GM21717 (cell line): ENCODE data around the gene CDV3.
A peak's percentile ranks its signal among the peaks of the same experiment; 100 is the strongest.
"Not testable (repeated sequence)": the region's sequence is repeated elsewhere in the genome, so short reads cannot be mapped to it uniquely, and the experiment has no call there.

Experiments
- ATAC-seq: cut with Tn5 transposase; IDR thresholded peaks from one replicate; pipeline ENCODE4 v1.9.1; 2021; ENCODE audit warnings: mild to moderate bottlenecking, moderate library complexity; ENCODE audit not compliant: unreplicated experiment

Gene CDV3, protein sequence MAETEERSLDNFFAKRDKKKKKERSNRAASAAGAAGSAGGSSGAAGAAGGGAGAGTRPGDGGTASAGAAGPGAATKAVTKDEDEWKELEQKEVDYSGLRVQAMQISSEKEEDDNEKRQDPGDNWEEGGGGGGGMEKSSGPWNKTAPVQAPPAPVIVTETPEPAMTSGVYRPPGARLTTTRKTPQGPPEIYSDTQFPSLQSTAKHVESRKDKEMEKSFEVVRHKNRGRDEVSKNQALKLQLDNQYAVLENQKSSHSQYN

DNA sequence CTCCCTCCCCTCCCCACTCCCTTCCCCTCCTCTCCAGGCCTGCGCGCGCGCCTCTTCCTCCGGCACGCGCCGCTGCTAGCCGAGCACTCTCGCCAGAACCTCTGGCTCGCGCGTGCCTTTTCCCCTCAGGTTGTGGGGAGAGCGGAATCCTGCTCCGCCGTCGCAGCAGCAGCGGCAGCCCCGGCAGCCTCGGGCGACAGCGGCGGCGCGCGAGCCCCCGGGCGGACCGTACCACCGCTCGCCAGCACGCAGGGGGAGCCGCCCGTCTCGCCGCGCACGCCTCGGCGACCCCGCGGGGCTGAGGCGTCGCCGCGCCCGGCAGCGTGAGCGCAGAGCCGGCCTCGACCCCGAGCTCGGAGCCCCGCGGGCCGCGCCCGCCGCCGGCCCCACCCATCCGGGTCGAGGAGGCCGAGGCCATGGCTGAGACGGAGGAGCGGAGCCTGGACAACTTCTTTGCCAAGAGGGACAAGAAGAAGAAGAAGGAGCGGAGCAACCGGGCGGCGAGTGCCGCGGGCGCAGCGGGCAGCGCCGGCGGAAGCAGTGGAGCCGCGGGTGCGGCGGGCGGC, at the start of gene CDV3:
Gene CDV3, plus strand, starts transcription at position 58 of the 566 bp plus-strand sequence. Its CDS starts 359 bp downstream, at position 417.
- ATAC-seq: peak; percentile 18

- not testable (repeated sequence) for ATAC-seq
These were observed 49.7 kb upstream of the CDV3 start for GRCh38 chr3:133523758-133524157.

GRCh38 chr3:133525435-133525834, 48.1 kb upstream of the CDV3 start:
- ATAC-seq: no peak

- no peak for ATAC-seq
These were observed 46.3 kb upstream of the CDV3 start for GRCh38 chr3:133527081-133527715.

GRCh38 chr3:133529809-133530208, 43.7 kb upstream of the CDV3 start:
- ATAC-seq: no peak

GRCh38 chr3:133531981-133532380, 41.5 kb upstream of the CDV3 start:
- ATAC-seq: no peak

DNA sequence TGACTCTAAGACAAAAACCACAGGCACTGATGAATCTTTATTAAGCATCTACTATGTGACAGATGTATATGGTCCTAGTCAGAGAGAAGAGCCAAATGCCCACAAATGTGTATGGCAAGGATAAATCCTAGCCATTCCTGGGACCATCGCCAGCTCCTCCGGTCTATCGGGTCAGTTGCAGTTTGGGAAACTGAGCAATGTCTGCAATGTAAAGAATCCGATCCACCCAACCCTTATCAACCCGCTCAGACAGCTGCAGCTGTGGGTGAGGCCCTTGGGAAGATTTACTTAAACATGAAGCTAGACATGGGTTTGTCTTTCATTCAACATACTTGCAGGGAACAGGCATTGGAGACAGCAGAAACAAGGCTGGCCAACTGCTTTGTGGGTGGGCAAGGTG, 40.5 kb upstream of the CDV3 start:
- no peak for ATAC-seq

- no peak for ATAC-seq
These were observed 37.3 kb upstream of the CDV3 start for GRCh38 chr3:133535971-133536881.

DNA sequence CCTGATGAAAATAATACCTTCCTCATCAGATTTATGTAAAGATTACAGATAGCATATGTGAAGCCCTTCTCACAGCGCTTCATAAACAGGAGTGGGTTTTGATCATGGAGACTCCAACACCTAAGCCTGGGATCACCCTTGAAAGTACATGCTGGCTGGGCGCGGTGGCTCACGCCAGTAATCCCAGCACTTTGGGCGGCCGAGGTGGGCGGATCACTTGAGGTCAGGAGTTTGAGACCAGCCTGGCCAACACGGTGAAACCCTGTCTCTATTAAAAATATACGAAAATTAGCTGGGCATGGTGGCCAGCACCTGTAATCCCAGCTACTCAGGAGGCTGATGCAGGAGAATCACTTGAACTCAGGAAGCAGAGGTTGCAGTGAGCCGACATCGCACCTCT, 36.4 kb upstream of the CDV3 start:
- ATAC-seq: not testable (repeated sequence)

DNA sequence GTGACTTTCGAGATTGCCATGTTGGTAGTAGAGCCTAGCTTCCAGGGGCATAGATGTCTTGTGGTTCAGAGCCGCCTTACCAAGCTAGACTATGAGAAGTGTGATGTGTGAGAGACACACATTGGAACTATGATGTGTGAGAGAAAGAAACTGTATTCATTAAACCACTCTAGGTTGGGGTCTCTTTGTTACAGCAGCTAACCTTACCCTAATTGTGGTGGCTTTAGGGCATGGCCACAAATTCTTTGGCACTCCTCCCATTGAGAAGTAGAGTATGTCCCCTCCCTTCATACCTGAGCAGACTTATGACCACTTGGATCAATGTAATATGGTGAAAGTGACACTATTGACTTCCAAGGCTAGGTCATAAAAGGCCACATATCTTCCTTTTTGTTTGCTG, 35.3 kb upstream of the CDV3 start:
- ATAC-seq: no peak

DNA sequence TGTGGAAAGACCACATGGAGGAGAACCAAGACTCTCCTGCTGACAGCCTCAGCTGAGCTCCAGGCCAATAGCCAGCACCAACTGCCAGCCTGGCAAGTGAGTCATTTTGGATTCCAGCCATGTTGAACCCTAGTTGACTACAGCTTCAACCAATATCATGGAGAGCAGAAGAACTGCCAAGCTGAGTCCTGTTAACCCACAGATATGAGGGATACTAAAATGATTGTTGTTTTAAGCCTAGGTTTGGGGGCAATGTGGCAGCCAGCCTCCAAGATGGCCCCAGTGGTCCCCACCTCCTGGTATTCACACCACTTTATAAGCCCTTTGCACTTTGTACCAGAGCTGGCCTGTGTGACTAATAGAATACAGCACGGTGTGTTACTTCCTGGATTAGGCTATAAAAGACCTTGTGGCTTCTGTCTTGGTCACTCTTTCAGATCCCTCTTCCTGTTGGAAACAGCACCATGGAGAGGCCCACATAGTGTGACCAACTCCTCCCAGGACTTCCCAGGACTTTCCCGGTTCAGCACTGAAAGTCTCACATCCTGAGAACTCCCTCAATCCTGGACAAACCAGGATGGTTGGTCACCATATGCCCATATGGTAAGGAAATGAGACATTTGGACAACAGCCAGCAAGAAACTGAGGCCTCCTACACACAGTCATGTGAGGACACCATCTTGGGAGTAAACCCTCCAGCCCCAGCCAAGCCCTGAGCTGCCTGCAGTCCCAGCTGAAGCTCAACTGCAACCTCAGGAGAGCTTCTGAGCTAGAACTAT, 32.4 kb upstream of the CDV3 start:
- peak; percentile 74 for ATAC-seq

GRCh38 chr3:133542871-133543270, 30.6 kb upstream of the CDV3 start:
- no peak for ATAC-seq

DNA sequence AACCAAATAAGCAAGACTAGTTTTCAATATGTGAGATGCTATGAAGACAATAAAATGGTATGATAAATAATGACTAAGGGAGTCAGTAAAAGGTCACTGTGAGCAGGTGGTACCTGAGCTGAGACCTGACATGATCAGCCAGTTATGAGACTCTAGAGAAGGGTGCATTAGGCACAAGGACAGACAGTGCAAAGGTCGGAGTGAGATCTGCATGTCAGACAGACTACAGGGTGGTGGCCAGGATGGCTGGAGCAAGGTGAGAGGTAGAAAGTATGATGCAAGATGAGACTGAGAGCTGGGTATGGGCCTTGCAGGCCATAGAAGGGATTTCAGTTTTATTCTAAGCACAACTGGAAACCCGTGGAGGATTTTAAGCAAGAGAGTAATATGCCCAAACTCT, 28.5 kb upstream of the CDV3 start:
- ATAC-seq: not testable (repeated sequence)

DNA sequence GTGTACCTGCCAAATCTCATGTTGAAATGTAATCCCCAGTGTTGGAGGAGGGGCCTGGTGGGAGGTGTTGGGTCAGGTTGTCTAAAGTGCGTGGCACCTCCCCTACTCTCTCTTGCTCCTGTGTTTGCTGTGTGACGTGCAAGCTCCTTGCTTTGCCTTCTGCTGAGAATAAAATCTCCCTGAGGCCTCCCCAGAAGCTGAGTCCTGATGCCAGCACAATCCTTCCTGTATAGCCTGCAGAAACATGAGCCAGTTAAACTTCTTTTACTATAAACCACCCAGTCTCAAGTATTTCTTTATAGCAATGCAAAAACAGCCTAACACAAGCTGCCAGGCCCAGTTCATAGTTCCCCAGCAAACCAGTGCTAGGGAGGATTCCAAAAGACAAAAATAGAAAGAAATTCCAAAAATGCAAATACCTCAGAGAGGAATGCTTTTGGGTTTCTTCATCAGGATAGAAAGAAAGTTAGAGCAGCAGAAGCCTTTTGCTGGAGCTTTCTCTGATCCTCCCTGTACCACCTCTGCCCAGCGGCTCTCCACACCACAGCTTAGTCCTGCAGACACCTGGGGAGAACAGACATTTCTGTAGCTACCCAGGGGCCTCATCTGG, 25.9 kb upstream of the CDV3 start:
- ATAC-seq: no peak

DNA sequence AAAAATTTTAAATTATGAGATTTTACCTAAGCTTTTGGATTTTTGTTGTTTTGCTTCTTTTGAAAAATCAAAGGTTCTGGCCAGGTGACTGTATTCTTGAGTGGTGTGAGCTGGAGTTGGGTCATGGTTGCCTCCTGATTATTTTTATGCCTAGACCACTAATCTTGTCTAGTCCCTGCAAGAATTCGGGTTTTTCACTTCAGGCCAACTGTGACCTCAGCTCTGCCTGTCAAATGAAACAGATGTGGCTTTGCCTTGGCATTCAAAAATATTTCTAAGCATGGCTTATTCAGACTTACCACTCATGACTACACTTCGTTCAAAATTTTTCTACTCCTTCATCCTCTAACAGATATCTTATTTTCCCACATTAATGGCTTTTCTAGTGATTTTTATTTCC, 25.4 kb upstream of the CDV3 start:
- no peak for ATAC-seq

DNA sequence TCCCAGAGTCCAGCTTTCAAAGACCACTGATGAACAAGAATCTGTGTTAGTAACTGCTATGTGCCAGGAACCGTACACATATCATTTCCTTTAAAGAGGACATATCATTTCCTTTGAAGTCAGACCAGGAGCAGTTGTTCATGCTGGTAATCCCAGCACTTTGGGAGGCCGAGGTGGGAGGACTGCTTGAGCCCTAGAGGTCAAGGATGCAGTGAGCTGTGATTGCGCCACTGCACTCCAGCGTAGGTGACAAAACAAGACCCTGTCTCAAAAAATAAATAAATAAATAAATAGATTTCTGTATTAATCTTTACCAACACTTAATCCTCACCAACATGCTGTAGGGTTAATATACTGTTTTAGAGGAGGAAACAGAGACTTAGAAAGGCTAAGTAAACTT, 23.9 kb upstream of the CDV3 start:
- no peak for ATAC-seq

DNA sequence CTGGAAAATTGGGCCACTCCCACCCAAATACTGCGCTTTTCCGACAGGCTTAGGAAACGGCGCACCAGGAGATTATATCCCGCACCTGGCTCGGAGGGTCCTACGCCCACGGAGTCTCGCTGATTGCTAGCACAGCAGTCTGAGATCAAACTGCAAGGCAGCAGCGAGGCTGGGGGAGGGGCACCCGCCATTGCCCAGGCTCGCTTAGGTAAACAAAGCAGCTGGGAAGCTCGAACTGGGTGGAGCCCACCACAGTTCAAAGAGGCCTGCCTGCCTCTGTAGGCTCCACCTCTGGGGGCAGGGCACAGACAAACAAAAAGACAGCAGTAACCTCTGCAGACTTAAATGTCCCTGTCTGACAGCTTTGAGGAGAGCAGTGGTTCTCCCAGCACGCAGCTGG, 21.9 kb upstream of the CDV3 start:
- not testable (repeated sequence) for ATAC-seq

- ATAC-seq: no peak
These were observed 11.8 kb upstream of the CDV3 start for GRCh38 chr3:133561679-133562078.

GRCh38 chr3:133562376-133562775, 11.1 kb upstream of the CDV3 start:
- no peak for ATAC-seq

DNA sequence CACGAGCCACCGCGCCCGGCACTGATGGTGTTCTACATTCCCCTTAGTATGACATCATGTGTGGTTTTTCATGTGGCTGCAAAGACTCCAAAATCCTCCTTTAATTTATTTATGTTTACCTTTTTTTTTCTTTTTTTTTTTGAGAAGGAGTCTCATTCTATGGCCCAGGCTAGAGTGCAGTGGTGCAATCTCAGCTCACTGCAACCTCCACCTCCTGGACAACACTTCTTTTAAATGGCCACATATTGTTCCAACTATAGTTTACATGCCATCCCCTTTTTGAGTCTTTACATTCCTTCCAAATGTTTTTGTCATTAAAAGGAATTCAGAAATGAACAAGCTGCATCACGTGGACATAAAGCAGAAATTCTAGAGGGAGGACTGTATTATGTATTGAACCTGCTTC, 10.3 kb upstream of the CDV3 start:
- no peak for ATAC-seq
